Inferior parietal cortex (tissue), 1 donor: ENCODE measurements around the gene NFATC4.

Experiments used
- DNase-seq: peaks from one replicate; pipeline ENCODE4 v3.0.0-alpha.2; 2016; ENCODE audit errors: extremely low spot score

The NFATC4 gene

GRCh38 chr14:24428628-24429394, 60.8 kb downstream of the NFATC4 start:
- DNase-seq = no peak
